Measurements from ENCODE around the gene PIN4.
"Not testable (repeated sequence)": the region's sequence is repeated elsewhere in the genome, so short reads cannot be mapped to it uniquely, and the experiment has no call there.

Gene PIN4

DNA sequence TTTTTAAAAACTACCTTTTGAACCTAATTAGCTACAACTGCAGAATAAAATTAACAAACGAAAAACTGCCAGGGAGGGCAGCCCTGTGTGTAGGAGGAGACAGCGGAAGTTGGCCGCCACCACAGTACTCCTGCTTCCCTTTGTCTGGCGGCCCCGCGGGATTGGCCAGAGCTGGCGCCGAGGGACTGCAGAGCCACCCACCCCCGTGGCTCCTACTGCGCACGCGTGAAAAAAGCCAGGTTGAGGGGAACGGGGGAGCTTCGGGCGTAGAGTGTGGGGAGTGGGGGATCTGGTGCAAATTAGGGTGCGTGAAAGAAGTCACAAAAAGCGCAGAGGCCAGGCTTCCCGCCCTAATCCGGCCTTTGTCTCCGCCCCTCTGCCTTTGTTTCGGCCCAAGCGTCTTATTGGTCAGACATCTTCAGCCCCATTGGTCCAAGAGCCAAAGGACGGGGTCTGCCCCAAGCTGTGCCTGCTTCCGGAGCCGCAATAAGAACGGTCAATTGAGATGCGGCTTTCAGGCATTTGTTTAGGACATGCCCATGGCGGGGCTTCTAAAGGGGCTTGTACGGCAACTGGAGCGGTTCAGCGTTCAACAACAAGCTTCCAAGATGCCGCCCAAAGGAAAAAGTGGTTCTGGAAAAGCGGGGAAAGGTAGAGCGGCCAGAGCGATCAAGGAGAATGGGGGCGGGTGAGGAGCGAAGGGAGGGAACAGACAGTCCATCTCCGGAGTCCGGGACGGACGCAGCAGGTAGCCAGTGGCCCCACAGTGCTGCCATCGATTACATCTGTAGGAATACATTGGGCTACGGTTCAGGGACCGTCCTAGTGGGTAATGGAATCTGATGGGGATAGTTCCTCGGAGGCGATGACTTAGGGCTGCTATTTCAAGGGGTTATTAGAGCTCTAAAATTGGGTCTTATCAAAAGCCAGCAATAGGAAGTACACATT is at the start of gene PIN4:
TSS of gene PIN4 (plus strand) at position 580 of the 948 bp plus-strand sequence. CDS start at position 609, 29 bp downstream.
- DNase-seq = peak; percentile 97

DNA sequence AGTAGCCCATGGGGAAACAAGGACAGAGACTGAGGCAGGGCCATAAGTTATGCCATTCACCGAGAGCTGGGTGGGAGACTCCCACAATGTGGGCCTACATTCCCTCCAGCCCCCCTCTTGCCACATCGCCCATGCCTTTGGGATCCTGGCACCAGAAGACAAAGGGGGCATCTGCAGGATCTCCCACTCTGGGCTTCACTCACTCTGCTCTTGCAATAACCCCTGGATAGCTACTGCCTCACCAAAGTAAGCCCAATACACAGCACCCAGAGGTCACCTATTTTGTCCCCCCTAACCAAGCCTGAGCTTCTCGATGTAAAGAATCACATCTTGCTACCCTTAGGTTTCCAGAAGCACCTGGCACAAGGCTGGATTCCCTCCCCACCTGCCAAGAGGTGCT is 49.1 kb upstream of the PIN4 start:
- no peak for DNase-seq

DNA sequence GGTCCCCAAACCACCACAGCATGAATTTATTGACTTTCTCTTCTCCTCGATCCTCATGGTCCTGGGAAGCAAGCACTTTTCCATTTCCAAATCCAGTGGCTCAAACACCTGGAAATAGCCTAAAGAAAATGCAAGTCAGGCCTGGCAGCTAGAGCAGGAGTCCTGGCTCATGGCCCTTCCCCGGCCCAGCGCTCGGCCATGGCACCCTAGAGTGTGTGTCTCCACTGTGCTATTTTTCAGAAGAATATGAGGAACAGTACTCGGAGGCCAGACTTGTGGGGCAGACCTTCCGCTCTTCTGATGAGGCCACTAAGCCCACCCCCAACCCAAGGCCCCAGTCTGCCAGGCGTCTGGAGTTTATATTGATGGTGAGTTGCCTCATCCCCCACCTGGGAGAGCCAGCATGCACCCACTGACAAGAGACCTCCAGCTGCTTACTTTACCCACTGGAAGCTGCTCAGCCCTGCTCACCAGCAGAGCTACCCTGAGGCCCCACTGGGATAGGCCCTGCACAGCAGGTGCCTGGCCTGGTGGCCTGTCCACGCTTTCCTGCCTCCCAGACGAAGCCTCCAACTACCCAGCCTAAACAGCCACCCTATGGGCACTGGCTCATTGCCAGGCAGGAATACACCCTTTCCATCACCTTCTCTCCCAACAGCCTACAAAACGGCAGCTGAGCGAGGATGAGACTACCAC is 47.6 kb upstream of the PIN4 start:
- no peak for DNase-seq

DNA sequence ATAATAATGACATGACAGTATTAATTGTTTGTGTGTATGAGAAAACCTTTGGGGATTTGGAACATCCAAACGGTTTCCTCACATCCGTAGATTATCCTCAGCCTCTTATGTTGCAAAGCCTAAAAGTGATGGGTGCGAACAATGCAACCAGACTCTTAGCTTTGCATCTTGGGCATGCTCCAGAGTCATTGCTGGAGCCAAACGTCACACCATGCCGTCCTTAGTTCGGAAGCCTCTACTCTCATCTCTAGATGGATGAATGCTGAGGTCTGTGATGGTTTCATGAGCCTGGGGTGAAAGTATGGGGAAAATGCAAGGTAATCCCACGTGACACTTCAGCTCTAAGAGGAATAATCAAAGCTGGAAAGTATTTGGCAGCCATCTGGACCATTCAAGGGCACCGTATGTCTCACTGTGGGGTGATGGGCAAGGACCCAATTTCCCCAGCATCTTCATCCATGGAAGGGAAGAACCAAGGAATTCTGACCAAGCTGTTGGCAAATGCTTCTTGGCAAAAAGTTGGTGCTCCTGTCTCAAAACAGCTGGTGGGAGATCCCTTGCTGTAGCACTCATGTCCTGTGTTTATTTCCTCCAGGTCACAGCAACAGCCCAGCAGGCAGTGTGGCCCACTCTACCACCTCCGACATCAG is 43.6 kb upstream of the PIN4 start:
- no peak for DNase-seq

DNA sequence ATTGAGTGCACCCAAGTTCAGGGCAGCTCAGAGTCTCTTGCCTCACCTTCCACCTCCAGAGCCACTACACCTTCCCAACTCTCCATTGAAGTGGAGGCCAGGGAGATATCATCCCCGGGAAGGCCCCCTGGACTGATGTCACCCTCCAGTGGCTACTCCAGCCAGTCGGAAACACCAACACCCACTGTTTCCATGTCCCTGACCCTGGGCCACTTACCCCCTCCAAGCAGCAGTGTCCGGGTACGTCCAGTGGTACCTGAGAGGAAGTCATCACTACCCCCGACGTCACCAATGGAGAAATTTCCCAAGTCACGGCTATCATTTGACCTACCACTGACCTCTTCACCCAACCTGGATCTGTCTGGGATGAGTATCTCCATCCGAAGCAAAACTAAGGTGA is 42.0 kb upstream of the PIN4 start:
- no peak for DNase-seq

DNA sequence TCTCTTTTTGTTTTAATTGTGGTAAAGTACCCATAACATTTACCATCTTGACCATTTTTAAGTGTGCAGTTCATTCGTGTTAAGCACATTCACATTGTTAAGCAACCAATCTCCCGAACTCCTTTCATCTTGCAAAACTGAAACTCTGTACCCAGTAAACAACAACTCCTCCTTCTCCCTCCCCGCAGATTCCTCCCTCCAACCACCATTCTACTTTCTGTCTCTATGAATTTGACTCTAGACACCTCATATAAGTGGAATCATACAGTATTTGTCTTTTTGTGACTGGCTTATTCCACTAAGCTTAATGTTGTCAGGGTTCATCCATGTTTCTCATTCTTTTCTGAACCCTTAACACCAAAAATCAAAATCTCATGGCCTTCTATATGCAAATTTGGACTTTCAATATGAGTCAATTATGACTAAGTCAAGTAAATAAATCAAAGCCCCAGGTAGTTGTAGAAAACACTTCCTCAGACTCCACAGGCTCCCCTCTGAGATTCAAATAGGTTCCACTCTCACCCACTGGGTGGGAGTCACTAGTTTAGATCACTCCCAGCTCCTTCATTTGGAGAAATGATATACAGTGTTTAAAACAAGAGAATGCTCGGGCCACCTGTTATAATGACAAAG is 40.1 kb upstream of the PIN4 start:
- no peak for DNase-seq

DNA sequence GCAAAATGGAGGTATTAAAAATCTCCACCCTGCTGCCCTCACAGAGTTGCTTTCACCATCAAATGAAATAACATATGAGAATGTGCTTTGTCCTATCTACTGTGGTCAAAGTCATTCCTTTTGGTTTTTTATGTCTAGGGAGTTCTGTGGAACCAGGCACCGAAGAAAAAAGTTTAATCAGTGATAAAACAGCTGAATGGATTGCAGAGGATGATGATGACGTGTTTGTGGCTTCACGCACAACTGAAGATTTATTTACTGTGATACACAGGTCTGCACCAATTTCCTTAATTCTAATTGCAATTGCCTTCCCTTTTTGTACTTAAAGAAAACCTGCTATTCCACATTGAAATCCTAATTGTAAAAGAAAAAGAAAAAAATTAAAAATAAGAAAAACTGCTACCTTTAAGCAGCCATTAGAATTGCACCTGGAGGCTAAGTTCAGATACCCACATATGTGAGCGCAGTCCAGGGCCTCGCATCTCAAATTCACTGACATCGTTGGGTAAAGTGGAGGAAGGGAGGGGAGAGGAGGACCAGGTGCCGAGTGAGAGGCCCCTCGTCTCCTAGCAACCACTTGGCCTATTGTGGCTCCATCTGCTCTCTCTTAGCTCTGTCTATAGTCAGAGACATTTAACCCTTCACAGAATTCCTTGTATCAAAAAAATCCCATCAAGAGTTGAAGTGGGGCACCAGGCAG is 39.3 kb upstream of the PIN4 start:
- DNase-seq = peak; percentile 10

DNA sequence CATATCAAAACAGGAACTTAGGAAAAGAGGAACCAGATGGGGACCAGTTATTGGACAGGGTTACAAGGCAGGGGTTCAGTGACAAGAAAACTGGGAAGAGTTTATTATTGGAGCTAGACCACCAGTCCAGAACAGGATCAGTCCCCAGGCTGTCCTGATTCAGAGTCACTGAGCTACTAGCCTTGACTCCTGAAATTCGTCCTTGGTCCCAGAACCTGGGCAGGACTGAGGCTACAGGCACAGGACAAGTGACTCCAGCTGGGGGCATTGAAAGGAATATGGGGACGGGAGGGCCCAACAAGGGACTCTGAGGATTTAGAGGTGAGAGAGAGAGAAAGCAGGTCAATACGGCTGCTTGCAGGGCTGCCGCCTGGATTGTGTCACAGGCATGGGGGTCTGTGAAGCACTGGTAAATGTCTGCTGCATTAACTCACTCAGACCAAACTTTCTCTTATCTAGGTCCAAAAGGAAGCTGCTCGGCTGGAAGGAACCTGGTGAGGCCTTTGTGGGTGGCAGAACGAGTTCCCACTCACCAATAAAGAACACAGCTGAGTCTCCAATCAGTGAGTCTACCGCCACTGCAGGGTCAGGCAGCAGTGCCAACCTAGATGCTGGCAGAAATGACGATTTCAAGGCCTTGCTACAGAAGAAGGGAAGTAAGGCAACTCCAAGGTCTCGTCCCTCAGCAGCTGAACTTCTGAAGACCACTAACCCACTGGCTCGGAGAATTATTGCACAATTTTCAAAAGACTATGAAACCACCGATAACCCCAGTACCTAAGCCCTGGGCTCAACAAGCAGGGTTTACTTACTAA is 38.6 kb upstream of the PIN4 start:
- peak; percentile 50 for DNase-seq

DNA sequence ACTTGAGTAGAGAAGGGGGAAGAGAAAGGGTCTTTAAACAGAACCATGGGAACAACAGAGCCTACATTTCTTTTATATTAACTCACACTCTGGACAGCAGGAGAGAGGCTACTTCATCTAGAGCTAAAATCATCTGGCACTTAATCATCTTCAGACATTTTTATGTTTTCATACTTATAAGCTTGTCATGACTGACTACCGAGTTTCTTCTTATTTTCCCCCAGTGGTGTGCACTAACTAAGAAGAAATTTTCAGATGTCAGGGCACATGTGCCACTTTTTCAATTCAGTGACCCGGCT is 38.0 kb upstream of the PIN4 start:
- no peak for DNase-seq

DNA sequence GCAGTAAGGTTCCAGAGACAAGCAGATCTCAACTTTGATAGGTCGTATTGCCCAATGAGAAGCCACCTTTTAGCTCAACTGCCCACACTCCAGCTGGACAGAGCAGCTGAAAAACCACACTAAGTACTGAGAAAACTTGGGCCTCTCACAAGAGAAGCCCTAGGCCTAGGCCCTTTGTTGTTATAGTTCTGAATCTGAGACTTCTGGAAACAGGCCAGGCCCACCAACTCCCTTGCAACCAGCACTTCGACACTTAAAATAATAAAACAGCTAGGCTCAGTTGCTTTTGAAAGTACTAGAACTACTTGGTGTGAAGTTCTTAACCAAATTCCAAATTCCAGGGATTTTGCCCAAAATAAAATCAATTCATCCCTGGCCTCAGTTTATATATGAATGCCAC is 36.4 kb upstream of the PIN4 start:
- no peak for DNase-seq

DNA sequence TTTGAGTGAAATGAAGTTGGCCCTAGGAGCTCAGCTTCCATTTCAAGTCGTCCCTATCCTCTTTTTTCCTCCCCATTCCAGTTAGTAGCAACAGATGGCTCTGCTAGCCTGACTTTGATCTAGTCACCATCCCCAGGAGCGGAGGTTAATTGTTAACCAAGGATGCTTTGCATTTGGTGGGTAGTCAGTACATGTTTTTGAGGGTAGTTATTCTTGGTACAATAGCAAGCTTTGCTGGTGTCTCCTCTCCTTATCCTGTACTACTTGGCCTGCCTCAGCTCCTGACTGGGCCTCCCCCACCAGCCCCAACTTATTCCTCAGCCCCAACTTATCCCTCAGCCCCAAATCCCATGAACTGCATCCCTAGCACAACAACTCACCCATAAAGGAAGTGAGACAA is 35.0 kb upstream of the PIN4 start:
- DNase-seq = no peak

DNA sequence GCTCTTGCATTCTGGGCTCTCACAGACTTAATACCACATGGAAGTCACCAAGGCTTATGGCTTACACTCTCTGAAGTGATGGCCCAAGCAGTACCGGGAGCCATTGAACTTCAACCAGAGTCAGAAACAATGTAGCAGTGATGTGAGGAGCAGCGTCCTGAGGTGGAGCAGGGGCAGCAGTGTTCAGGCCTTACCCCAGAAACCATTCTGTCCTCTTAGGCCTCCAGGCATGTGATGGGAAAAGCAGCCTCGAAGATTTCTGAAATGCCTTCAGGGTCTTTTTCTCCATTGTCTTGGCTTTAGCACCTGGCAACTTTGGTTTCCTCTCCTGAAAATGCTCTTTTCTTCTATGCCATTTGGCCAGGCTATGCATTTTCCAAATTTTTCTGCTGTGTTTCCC is 22.8 kb upstream of the PIN4 start:
- DNase-seq = no peak

DNA sequence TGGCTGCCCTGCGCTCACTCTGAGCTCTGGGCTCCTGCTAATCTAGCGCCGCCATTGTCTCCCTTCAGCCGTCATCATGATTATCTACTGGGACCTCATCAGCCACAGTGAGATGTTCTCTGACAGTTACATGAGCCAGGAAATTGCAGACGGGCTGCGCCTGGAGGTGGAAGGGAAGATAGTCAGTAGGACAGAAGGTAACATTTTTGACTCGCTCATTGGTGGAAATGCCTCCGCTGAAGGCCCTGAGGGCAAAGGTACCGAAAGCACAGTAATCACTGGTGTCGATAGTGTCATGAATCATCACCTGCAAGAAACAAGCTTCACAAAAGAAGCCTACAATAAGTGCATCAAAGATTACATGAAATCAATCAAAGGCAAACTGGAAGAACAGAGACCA is 21.8 kb upstream of the PIN4 start:
- no peak for DNase-seq

DNA sequence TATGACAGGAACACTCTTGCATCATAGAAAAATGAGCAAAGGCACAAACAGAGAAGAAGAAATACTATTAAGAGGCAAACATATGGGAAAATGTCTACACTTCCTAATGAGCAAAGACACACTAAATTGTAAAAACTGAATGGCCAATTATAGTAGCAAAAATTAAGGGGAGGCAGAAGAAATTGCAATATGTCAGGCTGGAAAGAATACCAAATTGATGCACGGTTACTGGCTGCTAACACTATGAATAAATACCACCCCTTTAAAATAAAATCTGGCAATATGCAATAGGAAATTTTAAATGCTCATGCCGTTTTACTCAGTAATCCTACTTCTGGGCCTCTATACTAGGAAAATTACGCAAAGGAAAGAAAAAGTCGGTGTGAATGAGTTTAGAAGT is 16.0 kb upstream of the PIN4 start:
- no peak for DNase-seq

DNA sequence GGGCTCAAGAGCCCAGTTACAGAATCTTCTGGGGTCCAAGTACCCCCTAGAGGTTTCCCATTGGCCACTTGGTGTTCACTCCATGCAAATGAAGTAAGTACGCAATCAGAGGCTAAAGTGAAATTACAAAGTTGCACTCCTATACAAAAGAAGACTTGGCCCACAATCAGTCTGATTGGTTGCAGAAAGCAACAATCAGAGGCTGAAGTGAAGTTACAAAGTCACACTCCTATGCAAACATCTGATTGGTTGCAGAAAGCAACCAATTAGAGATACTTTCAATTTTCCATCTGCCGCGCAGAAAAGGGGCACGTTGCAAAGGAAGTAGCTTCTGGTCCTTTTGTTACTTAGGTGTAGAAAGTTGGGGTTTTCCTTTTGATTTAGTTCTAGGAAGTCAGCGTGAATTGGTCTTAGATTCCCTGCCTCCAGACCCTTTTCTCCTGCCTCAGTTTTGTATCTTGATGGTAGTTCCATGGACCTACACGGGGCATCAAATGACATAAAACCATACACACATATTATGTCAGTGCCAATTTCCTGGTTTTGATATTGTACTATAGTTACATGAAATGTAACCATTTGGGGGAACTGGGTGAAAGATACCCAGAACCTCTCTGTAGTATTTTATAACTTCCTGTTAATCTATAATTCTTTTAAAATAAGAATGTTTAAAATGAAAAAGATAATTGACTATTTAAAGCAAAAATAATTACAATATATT is 12.4 kb upstream of the PIN4 start:
- peak; percentile 42 for DNase-seq

DNA sequence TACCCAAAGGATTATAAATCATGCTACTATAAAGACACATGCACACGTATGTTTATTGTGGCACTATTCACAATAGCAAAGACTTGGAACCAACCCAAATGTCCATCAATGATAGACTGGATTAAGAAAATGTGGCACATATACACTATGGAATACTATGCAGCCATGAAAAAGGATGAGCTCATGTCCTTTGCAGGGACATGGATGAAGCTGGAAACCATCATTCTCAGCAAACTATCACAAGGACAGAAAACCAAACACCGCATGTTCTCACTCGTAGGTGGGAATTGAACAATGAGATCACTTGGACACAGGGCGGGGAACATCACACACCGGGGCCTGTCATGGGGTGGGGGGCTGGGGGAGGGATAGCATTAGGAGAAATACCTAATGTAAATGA is 5.3 kb upstream of the PIN4 start:
- not testable (repeated sequence) for DNase-seq

DNA sequence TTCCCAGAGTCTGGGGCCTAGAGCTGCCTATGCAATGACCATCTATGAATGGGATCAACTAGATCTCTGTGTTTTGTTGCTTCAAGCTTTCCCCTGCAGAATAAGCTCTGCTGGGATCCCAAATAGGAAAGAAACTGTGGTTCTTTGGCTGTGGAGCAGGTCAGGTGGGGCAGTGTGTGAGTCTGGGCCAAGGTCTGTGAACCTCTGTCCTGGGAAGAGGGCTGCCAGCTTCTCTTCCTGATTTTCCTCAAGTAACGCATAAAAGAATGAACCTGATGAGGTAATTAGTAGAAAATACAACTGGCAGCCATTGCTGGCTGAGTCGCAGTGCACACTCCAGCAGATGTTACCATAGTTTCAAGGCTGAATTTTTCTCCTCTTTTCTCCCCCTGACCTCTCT is 4.6 kb upstream of the PIN4 start:
- no peak for DNase-seq

DNA sequence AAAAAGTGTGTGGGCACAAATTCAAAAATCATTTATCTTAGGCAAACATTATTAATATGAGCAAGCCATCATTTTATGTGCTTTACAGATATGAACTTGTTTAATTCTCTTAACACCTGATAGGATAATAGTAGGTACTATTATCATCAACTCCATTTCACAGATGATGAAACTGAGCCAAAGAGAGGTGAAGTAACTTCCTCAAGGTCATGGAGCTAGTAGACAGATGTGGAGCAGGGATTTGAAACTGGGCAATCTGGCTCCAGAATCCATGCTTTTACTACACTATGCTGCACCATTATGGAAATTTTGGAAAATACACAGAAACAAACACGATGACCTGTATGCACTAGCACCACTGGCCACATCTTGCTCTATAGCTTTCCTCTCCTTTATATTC is 1.0 kb upstream of the PIN4 start:
- DNase-seq = peak; percentile 22

DNA sequence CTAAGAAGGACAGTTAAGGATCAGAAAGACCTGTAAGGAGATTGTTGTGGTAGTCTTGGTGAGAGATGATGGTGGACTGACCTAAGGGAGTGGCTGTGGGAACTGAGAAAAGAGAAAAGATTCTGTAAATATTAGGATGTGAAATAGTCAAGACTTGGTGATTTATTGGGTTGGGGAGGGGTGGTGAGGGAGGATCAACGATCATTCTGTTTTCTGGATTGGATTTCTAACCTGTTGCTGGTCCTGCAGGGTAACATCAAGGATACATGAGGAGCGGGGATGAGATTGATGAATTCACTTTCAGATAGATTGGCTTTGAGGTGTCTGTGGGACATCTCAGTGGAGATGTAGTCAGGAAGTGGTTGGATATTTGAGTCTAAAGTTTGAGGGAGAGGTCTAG is 1.4 kb downstream of the PIN4 start:
- DNase-seq = no peak

DNA sequence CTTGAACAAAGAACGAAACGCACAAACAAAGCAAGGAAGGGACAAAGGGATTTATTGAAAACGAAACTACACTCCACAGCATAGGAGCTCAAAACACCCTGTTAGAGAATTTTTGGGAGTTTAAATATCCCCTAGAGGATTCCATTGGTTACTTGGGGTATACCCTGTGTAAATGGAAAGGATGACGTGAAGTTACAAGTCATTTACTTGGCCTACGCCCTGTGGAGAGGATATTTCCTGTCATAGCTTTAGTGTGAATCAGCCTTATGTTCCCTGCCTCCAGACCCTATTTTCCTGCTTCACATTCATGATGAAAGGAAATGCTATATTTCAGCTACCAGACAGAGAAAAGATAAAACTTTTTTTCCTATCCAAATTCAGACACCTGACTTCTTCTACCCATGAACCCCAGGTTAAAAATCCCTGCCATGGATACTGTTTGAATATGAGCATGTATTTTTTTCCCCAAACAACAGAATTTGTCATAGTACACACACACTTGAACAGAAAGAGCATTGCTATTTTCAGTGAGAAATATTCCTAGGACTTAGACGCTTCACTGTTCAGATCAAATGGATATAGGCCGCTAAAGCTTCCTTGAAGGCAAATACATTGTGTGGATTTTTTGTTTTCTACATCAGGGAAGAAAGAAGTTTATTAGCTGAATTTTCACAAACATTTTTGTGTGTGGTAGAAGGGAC is 20.4 kb downstream of the PIN4 start:
- DNase-seq = no peak

All from hematopoietic multipotent progenitor cell treated with erythropoietin and hydrocortisone succinate and interleukin-3 and kit ligand, for 4 days (in vitro differentiated cells).